WTC11 (cell line): ENCODE measurements around the gene NTF3. TPM values are rescaled to one million over a fixed set of nuclear protein-coding genes. Genes with fewer than 3 reads are reported as not detected.

ENCODE experiments used
- ATAC-seq: fragments of 200-7000 bp; cut with Tn5 transposase; 2 replicates; pipeline ENCODE4 v1.10.0; 2021; ENCODE audit warnings: mild to moderate bottlenecking, moderate library complexity
- CTCF ChIA-PET: fragments of 300-600 bp; sonication (Branson Sonifier 250); formaldehyde crosslinking; loops from one replicate; lab custom pipeline; 2021; ENCODE audit warnings: antibody characterized with exemption; lab: Charles Lee
- POLR2A ChIA-PET: fragments of 350-600 bp; sonication (Branson Sonifier 250); formaldehyde crosslinking; loops from one replicate; lab custom pipeline; 2021; ENCODE audit warnings: antibody characterized with exemption; lab: Charles Lee
- DNase-seq: peaks from one replicate; pipeline ENCODE4 v3.0.0; 2021; ENCODE audit warnings: low spot score
- H3K27ac Mint-ChIP-seq: 2 replicates; pipeline ENCODE4 v1.8.0; 2021; ENCODE audit warnings: mixed read lengths
- H3K27me3 Mint-ChIP-seq: 2 replicates; pipeline ENCODE4 v1.8.0; 2021; ENCODE audit warnings: low read depth, mild to moderate bottlenecking, moderate library complexity, mixed read lengths
- H3K36me3 Mint-ChIP-seq: 2 replicates; pipeline ENCODE4 v1.8.0; 2021; ENCODE audit warnings: mixed read lengths
- H3K4me1 Mint-ChIP-seq: 2 replicates; pipeline ENCODE4 v1.8.0; 2022; ENCODE audit warnings: mixed read lengths
- H3K4me3 Mint-ChIP-seq: 2 replicates; pipeline ENCODE4 v1.8.0; 2021; ENCODE audit warnings: mild to moderate bottlenecking, moderate library complexity, mixed read lengths
- H3K9me3 Mint-ChIP-seq: 2 replicates; pipeline ENCODE4 v1.8.0; 2021; ENCODE audit warnings: mixed read lengths
- CBFB ChIP-seq: sonication (generic); formaldehyde crosslinking; IDR thresholded peaks from 2 replicates; pipeline ENCODE4 v1.8.1; 2022; ENCODE audit warnings: mild to moderate bottlenecking, low read depth, missing genetic modification reagents
- JUN ChIP-seq: sonication (generic); formaldehyde crosslinking; IDR thresholded peaks from 2 replicates; pipeline ENCODE4 v1.8.0; 2023; ENCODE audit warnings: mild to moderate bottlenecking, missing genetic modification reagents
- KAT7 ChIP-seq: sonication (generic); formaldehyde crosslinking; IDR thresholded peaks from 2 replicates; pipeline ENCODE4 v1.8.1; 2023; ENCODE audit warnings: missing genetic modification reagents, mild to moderate bottlenecking, borderline replicate concordance
- SOX15 ChIP-seq: fragments of 250-450 bp; sonication (Bioruptor Pico); IDR thresholded peaks from 2 replicates; pipeline ENCODE4 v1.9.0; 2021; ENCODE audit warnings: mild to moderate bottlenecking
- TEAD4 ChIP-seq: sonication (generic); formaldehyde crosslinking; IDR thresholded peaks from 2 replicates; pipeline ENCODE4 v1.8.0; 2022; ENCODE audit warnings: mild to moderate bottlenecking, missing genetic modification reagents
- TP53 ChIP-seq: sonication (generic); formaldehyde crosslinking; IDR thresholded peaks from 2 replicates; pipeline ENCODE4 v1.8.1; 2023; ENCODE audit warnings: mild to moderate bottlenecking, missing genetic modification reagents
- ZNF138 ChIP-seq: sonication (generic); formaldehyde crosslinking; conservative IDR thresholded peaks from 2 replicates; pipeline ENCODE4 v1.8.1; 2022; ENCODE audit warnings: mild to moderate bottlenecking, moderate library complexity, missing genetic modification reagents
- ZNF219 ChIP-seq: sonication (generic); formaldehyde crosslinking; IDR thresholded peaks from 2 replicates; pipeline ENCODE4 v1.8.0; 2023; ENCODE audit warnings: missing genetic modification reagents, mild to moderate bottlenecking, borderline replicate concordance
- ZNF671 ChIP-seq: fragments of 250-450 bp; sonication (Bioruptor Pico); IDR thresholded peaks from 2 replicates; pipeline ENCODE4 v1.8.0; 2021; ENCODE audit warnings: mild to moderate bottlenecking
- total RNA-seq: library from RNA; stranded (reverse); gene quantifications from 3 replicates; pipeline ENCODE4 v1.2.3, GENCODE V29; 2021
- TF ChIP-seq, protein P1 (sequence below): sonication (generic); formaldehyde crosslinking; IDR thresholded peaks from 2 replicates; pipeline ENCODE4 v1.8.1; 2023; ENCODE audit warnings: mild to moderate bottlenecking, missing genetic modification reagents, borderline replicate concordance
- TF ChIP-seq, protein P2 (sequence below): sonication (generic); formaldehyde crosslinking; IDR thresholded peaks from 2 replicates; pipeline ENCODE4 v1.8.0; 2022; ENCODE audit warnings: mild to moderate bottlenecking, missing genetic modification reagents
- TF ChIP-seq, protein P3 (sequence below): fragments of 250-450 bp; sonication (Bioruptor Pico); conservative IDR thresholded peaks from 2 replicates; pipeline ENCODE4 v1.9.0; 2021; ENCODE audit warnings: mild to moderate bottlenecking
- TF ChIP-seq, protein P4 (sequence below): fragments of 200-600 bp; IDR thresholded peaks from 2 replicates; pipeline ENCODE4 v1.8.0; 2022; ENCODE audit warnings: antibody characterized with exemption
- TF ChIP-seq, protein P5 (sequence below): fragments of 250-450 bp; sonication (Bioruptor Pico); IDR thresholded peaks from 2 replicates; pipeline ENCODE4 v1.8.0; 2021; ENCODE audit warnings: mild to moderate bottlenecking

NTF3 gene
- total RNA-seq, 1 experiment from 2014 or later: 1.3 TPM

DNA sequence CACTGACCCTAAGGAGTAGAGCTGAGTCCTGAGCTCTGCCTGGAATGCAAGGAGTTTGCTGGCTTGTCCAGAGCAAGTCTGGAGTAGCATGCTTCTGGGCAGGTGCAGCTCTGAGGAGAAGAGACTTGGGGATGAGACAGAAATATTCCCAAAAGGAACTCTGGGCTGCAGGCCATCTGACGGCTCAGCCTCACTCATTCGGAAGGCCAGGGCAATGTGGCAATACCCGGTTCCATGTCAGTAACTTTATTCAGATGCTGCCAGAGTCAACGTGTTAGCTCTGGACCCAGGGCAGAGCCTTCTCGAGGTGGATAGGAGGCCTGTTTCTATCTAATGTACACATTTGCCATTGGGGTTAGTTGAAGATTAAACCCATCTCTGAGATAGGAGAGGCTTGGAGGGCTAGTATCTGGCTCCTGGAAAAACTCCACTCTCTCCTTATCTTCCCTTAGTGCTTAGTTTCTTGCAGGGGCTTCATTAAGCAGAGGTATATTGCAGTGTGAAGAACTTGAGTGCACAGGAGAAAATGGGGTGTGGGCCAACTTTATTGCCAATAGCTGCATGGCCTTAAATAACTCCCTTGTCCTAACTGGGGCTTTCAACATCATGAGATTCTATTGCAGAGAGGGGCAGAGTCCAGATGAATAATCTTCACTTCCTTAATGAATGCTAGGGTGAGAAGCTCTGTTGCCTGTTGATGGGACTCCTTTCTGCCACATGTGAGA lies 65.6 kb downstream of the NTF3 start:
- Mint-ChIP-seq H3K36me3 (no peaks in the 10 kb centered on the region), H3K27ac (no peak overlapping the region), H3K4me3 (no peak overlapping the region), H3K9me3 (no peaks in the 10 kb centered on the region), H3K4me1 (peaks cover 8% of the 10 kb centered on the region), H3K27me3 (no peaks in the 10 kb centered on the region)
- ChIA-PET POLR2A (no interaction called here), CTCF (no interaction called here)
- DNase-seq (no peak), ATAC-seq (no peak)
- TF ChIP-seq TEAD4 (CRISPR knock-in tag) (no peak), KAT7 (no peak), CBFB (CRISPR knock-in tag) (no peak), SOX15 (CRISPR knock-in tag) (no peak)
- TF ChIP-seq, protein P1, sequence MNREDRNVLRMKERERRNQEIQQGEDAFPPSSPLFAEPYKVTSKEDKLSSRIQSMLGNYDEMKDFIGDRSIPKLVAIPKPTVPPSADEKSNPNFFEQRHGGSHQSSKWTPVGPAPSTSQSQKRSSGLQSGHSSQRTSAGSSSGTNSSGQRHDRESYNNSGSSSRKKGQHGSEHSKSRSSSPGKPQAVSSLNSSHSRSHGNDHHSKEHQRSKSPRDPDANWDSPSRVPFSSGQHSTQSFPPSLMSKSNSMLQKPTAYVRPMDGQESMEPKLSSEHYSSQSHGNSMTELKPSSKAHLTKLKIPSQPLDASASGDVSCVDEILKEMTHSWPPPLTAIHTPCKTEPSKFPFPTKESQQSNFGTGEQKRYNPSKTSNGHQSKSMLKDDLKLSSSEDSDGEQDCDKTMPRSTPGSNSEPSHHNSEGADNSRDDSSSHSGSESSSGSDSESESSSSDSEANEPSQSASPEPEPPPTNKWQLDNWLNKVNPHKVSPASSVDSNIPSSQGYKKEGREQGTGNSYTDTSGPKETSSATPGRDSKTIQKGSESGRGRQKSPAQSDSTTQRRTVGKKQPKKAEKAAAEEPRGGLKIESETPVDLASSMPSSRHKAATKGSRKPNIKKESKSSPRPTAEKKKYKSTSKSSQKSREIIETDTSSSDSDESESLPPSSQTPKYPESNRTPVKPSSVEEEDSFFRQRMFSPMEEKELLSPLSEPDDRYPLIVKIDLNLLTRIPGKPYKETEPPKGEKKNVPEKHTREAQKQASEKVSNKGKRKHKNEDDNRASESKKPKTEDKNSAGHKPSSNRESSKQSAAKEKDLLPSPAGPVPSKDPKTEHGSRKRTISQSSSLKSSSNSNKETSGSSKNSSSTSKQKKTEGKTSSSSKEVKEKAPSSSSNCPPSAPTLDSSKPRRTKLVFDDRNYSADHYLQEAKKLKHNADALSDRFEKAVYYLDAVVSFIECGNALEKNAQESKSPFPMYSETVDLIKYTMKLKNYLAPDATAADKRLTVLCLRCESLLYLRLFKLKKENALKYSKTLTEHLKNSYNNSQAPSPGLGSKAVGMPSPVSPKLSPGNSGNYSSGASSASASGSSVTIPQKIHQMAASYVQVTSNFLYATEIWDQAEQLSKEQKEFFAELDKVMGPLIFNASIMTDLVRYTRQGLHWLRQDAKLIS (CRISPR knock-in tag): no peak

DNA sequence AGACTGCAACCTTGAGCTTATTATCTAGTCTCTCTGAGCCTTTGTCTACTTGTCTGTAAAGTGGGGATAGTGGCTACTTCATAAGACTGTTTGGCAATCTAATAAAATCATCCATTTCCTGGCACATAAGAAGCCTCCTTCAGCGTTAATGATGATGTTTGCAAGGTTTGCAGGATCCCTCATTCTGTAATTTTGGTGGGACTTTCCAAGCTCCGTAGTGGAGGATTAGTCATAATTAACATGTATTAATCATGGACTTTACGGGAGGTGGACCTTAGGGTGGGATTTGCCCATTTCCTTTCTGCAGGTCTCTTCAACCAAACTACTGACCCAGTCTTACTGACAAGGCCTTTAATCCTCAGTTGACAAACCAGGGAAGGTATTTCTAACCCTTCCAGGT lies 66.2 kb downstream of the NTF3 start:
- TF ChIP-seq, protein P1 (CRISPR knock-in tag): no peak
- TF ChIP-seq ZNF671 (CRISPR knock-in tag) (no peak), ZNF138 (CRISPR knock-in tag) (no peak)
- TF ChIP-seq, protein P2, sequence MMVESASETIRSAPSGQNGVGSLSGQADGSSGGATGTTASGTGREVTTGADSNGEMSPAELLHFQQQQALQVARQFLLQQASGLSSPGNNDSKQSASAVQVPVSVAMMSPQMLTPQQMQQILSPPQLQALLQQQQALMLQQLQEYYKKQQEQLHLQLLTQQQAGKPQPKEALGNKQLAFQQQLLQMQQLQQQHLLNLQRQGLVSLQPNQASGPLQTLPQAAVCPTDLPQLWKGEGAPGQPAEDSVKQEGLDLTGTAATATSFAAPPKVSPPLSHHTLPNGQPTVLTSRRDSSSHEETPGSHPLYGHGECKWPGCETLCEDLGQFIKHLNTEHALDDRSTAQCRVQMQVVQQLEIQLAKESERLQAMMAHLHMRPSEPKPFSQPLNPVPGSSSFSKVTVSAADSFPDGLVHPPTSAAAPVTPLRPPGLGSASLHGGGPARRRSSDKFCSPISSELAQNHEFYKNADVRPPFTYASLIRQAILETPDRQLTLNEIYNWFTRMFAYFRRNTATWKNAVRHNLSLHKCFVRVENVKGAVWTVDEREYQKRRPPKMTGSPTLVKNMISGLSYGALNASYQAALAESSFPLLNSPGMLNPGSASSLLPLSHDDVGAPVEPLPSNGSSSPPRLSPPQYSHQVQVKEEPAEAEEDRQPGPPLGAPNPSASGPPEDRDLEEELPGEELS (CRISPR knock-in tag): no peak
- no peak for DNase-seq
- Mint-ChIP-seq H3K27ac (no peak overlapping the region), H3K4me3 (no peak overlapping the region), H3K27me3 (no peaks in the 10 kb centered on the region), H3K4me1 (peaks cover 9% of the 10 kb centered on the region), H3K36me3 (no peaks in the 10 kb centered on the region), H3K9me3 (no peaks in the 10 kb centered on the region)
- no peak for ATAC-seq
- ChIA-PET POLR2A (no interaction called here), CTCF (no interaction called here)

DNA sequence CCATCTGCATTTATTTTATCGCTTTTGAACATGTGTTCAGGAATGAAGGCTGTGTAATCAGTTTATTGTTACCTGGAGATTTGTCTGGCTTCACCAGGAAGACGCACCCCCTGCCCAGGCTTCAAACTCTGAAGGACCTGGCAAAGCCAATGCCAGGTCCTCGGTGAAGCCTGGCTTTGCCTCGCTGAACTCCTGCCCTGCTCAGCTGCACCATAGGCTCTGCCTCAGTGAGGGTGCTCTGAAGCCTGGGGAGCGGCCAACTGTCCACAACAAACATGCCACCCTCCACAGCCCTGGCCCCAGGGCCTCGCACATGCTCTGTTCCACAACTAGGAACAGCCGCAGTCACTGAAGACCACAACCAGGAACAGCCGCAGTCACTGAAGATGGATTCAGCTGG lies 66.9 kb downstream of the NTF3 start:
- H3K36me3 Mint-ChIP-seq: no peaks in the 10 kb centered on the region
- H3K27ac Mint-ChIP-seq: no peak overlapping the region
- H3K9me3 Mint-ChIP-seq: no peaks in the 10 kb centered on the region
- no peak for ATAC-seq
- POLR2A ChIA-PET: no interaction called here
- H3K4me1 Mint-ChIP-seq: peaks cover 14% of the 10 kb centered on the region; the same call in 1 of the 2 replicates
- no peak overlapping the region for H3K4me3 Mint-ChIP-seq
- H3K27me3 Mint-ChIP-seq: no peaks in the 10 kb centered on the region
- no peak for DNase-seq
- CTCF ChIA-PET: interaction anchor here (0.7 kb wide), 1 partner anchor 12 kb away, joined by 4 read pairs; no protein-coding TSS in a partner anchor
- TF ChIP-seq, protein P3, sequence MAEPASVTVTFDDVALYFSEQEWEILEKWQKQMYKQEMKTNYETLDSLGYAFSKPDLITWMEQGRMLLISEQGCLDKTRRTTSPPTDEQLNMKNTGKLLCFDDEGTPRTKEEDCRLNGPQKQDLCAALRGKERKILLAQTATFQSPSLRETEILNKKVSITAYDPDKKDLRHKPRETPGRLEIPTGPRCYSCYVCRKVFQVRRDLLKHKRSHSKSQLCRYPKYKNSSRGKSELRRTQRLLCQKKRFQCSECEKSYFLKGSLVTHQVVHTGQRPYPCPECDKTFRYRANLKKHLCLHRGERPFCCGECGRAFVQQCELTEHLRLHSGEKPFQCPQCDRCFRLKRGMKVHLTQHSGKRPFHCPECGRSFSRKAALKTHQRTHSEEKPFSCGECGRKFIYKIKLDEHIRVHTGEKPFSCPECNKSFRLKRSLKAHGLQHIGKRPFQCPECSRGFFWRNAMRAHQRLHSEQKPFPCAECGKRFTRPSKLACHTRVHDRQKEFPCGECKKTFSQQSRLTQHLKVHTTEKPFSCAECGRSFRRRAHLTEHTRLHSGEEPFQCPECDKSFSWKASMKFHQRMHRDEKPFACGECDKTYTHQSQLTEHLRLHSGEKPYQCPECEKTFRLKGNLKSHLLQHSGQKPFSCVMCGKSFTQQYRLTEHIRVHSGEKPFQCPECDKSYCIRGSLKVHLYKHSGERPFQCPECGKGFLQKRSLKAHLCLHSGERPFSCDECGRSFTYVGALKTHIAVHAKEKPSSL (CRISPR knock-in tag): no peak
- TF ChIP-seq TP53 (CRISPR knock-in tag) (no peak), JUN (CRISPR knock-in tag) (no peak), ZNF219 (CRISPR knock-in tag) (no peak), ZNF671 (CRISPR knock-in tag) (no peak)
- TF ChIP-seq, protein P4, sequence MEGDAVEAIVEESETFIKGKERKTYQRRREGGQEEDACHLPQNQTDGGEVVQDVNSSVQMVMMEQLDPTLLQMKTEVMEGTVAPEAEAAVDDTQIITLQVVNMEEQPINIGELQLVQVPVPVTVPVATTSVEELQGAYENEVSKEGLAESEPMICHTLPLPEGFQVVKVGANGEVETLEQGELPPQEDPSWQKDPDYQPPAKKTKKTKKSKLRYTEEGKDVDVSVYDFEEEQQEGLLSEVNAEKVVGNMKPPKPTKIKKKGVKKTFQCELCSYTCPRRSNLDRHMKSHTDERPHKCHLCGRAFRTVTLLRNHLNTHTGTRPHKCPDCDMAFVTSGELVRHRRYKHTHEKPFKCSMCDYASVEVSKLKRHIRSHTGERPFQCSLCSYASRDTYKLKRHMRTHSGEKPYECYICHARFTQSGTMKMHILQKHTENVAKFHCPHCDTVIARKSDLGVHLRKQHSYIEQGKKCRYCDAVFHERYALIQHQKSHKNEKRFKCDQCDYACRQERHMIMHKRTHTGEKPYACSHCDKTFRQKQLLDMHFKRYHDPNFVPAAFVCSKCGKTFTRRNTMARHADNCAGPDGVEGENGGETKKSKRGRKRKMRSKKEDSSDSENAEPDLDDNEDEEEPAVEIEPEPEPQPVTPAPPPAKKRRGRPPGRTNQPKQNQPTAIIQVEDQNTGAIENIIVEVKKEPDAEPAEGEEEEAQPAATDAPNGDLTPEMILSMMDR: no peak
- TF ChIP-seq, protein P5, sequence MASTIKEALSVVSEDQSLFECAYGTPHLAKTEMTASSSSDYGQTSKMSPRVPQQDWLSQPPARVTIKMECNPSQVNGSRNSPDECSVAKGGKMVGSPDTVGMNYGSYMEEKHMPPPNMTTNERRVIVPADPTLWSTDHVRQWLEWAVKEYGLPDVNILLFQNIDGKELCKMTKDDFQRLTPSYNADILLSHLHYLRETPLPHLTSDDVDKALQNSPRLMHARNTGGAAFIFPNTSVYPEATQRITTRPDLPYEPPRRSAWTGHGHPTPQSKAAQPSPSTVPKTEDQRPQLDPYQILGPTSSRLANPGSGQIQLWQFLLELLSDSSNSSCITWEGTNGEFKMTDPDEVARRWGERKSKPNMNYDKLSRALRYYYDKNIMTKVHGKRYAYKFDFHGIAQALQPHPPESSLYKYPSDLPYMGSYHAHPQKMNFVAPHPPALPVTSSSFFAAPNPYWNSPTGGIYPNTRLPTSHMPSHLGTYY: no peak
